SK-N-SH treated with all-trans-retinoic acid at 6 μM for 48 hours (cell line): Measurements from ENCODE around the gene GABPB2.

Source experiments
- ATAC-seq: fragments of 200-7000 bp; cut with Tn5 transposase; 3 replicates; pipeline ENCODE4 v1.9.1; 2020; ENCODE audit warnings: mild to moderate bottlenecking, moderate library complexity
- ARNTL ChIP-seq: fragments of 450-650 bp; formaldehyde crosslinking; IDR thresholded peaks from 2 replicates; pipeline ENCODE4 v1.5.0; 2020; ENCODE audit warnings: low read depth, mild to moderate bottlenecking, moderate library complexity, borderline replicate concordance
- BACH2 ChIP-seq: fragments of 250-450 bp; sonication (Bioruptor Pico); IDR thresholded peaks from 2 replicates; pipeline ENCODE4 v1.9.0; 2021; ENCODE audit warnings: mild to moderate bottlenecking, borderline replicate concordance
- CREB5 ChIP-seq: fragments of 250-450 bp; sonication (Bioruptor Pico); IDR thresholded peaks from 2 replicates; pipeline ENCODE4 v1.5.1; 2020; ENCODE audit warnings: low read depth, mild to moderate bottlenecking, moderate library complexity
- CSDC2 ChIP-seq: fragments of 250-450 bp; sonication (Bioruptor Pico); IDR thresholded peaks from 2 replicates; pipeline ENCODE4 v1.5.0; 2020; ENCODE audit warnings: mild to moderate bottlenecking, moderate library complexity
- ESRRG ChIP-seq: fragments of 250-450 bp; sonication (Bioruptor Pico); IDR thresholded peaks from 2 replicates; pipeline ENCODE4 v1.6.1; 2021; ENCODE audit warnings: mild to moderate bottlenecking
- GLIS3 ChIP-seq: fragments of 250-450 bp; sonication (Bioruptor Pico); IDR thresholded peaks from 2 replicates; pipeline ENCODE4 v1.5.0; 2020; ENCODE audit warnings: mild to moderate bottlenecking, moderate library complexity
- ISL1 ChIP-seq: fragments of 250-450 bp; sonication (Bioruptor Pico); IDR thresholded peaks from 2 replicates; pipeline ENCODE4 v2.1.2; 2022; ENCODE audit warnings: mild to moderate bottlenecking, moderate library complexity
- OSR1 ChIP-seq: fragments of 250-450 bp; sonication (Bioruptor Pico); IDR thresholded peaks from 2 replicates; pipeline ENCODE4 v1.8.0; 2022; ENCODE audit warnings: moderate library complexity, mild to moderate bottlenecking, inconsistent platforms
- RARB ChIP-seq: fragments of 250-450 bp; sonication (Bioruptor Pico); IDR thresholded peaks from 2 replicates; pipeline ENCODE4 v1.8.0; 2021; ENCODE audit warnings: mild to moderate bottlenecking, moderate library complexity
- SNAI2 ChIP-seq: fragments of 250-450 bp; sonication (Bioruptor Pico); IDR thresholded peaks from 2 replicates; pipeline ENCODE4 v1.5.0; 2020; ENCODE audit warnings: mild to moderate bottlenecking, moderate library complexity
- TCF4 ChIP-seq: fragments of 250-450 bp; sonication (Bioruptor Pico); IDR thresholded peaks from 2 replicates; pipeline ENCODE4 v1.8.0; 2021; ENCODE audit warnings: mild to moderate bottlenecking, moderate library complexity, borderline replicate concordance
- TOX ChIP-seq: fragments of 250-450 bp; sonication (Bioruptor Pico); IDR thresholded peaks from 2 replicates; pipeline ENCODE4 v1.8.0; 2021; ENCODE audit warnings: mild to moderate bottlenecking, moderate library complexity, borderline replicate concordance
- TSHZ2 ChIP-seq: fragments of 250-450 bp; sonication (Bioruptor Pico); IDR thresholded peaks from 2 replicates; pipeline ENCODE4 v1.5.0; 2020; ENCODE audit warnings: mild to moderate bottlenecking, moderate library complexity
- ZC3H10 ChIP-seq: fragments of 250-450 bp; sonication (Bioruptor Pico); IDR thresholded peaks from 2 replicates; pipeline ENCODE4 v1.5.1; 2021; ENCODE audit warnings: mild to moderate bottlenecking, moderate library complexity
- ZFP3 ChIP-seq: fragments of 250-450 bp; sonication (Bioruptor Pico); IDR thresholded peaks from 2 replicates; pipeline ENCODE4 v1.5.0; 2020; ENCODE audit warnings: mild to moderate bottlenecking, moderate library complexity
- ZFP30 ChIP-seq: fragments of 450-650 bp; formaldehyde crosslinking; IDR thresholded peaks from 2 replicates; pipeline ENCODE4 v1.5.0; 2022; ENCODE audit warnings: mild to moderate bottlenecking, moderate library complexity
- ZNF565 ChIP-seq: fragments of 450-650 bp; formaldehyde crosslinking; conservative IDR thresholded peaks from 2 replicates; pipeline ENCODE4 v1.5.0; 2020; ENCODE audit warnings: low read depth, mild to moderate bottlenecking, moderate library complexity
- ZNF70 ChIP-seq: fragments of 450-650 bp; formaldehyde crosslinking; IDR thresholded peaks from 2 replicates; pipeline ENCODE4 v1.5.0; 2020; ENCODE audit warnings: mild to moderate bottlenecking, moderate library complexity
- ZNF8 ChIP-seq: fragments of 450-650 bp; formaldehyde crosslinking; IDR thresholded peaks from 2 replicates; pipeline ENCODE4 v1.5.0; 2020; ENCODE audit warnings: mild to moderate bottlenecking, moderate library complexity
- TF ChIP-seq, protein P1 (sequence below): fragments of 250-450 bp; sonication (Bioruptor Pico); IDR thresholded peaks from 2 replicates; pipeline ENCODE4 v1.8.0; 2021; ENCODE audit warnings: low read depth, mild to moderate bottlenecking, moderate library complexity, borderline replicate concordance

Gene GABPB2

GRCh38 chr1:151062741-151063371 is 7.7 kb upstream of the GABPB2 start (continued):
- TF ChIP-seq CSDC2 (CRISPR knock-in tag) (no peak), ZFP3 (CRISPR knock-in tag) (no peak), ZNF565 (CRISPR knock-in tag) (no peak), CREB5 (CRISPR knock-in tag) (no peak)
- TF ChIP-seq, protein P1, sequence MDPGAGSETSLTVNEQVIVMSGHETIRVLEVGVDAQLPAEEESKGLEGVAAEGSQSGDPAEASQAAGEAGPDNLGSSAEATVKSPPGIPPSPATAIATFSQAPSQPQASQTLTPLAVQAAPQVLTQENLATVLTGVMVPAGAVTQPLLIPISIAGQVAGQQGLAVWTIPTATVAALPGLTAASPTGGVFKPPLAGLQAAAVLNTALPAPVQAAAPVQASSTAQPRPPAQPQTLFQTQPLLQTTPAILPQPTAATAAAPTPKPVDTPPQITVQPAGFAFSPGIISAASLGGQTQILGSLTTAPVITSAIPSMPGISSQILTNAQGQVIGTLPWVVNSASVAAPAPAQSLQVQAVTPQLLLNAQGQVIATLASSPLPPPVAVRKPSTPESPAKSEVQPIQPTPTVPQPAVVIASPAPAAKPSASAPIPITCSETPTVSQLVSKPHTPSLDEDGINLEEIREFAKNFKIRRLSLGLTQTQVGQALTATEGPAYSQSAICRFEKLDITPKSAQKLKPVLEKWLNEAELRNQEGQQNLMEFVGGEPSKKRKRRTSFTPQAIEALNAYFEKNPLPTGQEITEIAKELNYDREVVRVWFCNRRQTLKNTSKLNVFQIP (CRISPR knock-in tag): no peak

GRCh38 chr1:151065089-151065645 is 5.4 kb upstream of the GABPB2 start:
- TF ChIP-seq ZFP3 (CRISPR knock-in tag): no peak
- no peak for TF ChIP-seq ARNTL (CRISPR knock-in tag)
- no peak for ATAC-seq

GRCh38 chr1:151067185-151067584 is 3.4 kb upstream of the GABPB2 start:
- ATAC-seq: no peak
- TF ChIP-seq TCF4 (CRISPR knock-in tag) (no peak), ZNF8 (CRISPR knock-in tag) (no peak), ZNF70 (CRISPR knock-in tag) (no peak), ESRRG (CRISPR knock-in tag) (no peak), SNAI2 (CRISPR knock-in tag) (no peak), ISL1 (no peak), ZFP30 (CRISPR knock-in tag) (no peak)
- TF ChIP-seq, all 23 proteins: peak for 0

DNA sequence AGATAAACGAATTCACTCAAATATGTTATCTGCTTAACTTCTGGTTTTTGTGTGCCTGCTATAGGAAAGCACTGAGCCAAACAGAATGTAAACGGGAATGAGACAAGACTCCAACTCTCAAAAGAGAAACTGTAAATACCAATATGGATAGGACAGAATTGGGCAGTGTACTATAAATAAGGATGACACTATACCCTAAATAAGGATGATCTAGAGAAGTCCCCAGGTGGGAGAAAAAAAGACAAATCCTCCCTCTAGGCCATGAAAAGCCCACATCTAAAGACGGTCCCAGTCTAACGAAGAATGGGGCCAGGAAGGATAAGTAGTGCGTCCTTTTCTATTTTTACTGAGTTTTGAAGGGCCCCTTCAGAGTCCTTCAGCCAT is 1.5 kb upstream of the GABPB2 start:
- TF ChIP-seq ZNF565 (CRISPR knock-in tag) (no peak), RARB (CRISPR knock-in tag) (no peak), TOX (CRISPR knock-in tag) (no peak), ZFP30 (CRISPR knock-in tag) (no peak), TCF4 (CRISPR knock-in tag) (no peak), ZFP3 (CRISPR knock-in tag) (no peak), BACH2 (CRISPR knock-in tag) (no peak), SNAI2 (CRISPR knock-in tag) (no peak), TSHZ2 (CRISPR knock-in tag) (no peak), GLIS3 (no peak)
- TF ChIP-seq, protein P1 (CRISPR knock-in tag): no peak
- no peak for ATAC-seq

DNA sequence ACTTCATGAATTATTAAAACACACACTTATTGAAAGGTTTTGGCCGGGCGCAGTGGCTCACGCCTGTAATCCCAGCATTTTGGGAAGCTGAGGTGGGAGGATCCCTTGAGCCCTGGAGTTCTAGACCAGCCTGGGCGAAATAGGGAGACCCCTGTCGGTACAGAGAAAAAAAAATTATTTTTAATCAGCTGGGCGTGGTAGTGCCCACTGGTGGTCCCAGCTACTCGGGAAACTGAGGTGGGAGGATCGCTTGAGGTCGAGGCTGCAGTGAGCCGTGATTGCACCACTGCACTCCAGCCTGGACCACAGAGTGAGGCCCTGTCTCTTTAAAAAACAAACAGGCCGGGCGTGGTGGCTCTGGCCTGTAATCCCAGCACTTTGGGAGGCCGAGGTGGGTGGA is 1.7 kb downstream of the GABPB2 start:
- ATAC-seq: no peak
- TF ChIP-seq ZFP30 (CRISPR knock-in tag): no peak
- TF ChIP-seq OSR1: no peak
- TF ChIP-seq ARNTL (CRISPR knock-in tag): no peak
- no peak for TF ChIP-seq TOX (CRISPR knock-in tag)
- TF ChIP-seq GLIS3: no peak
- no peak for TF ChIP-seq ZNF8 (CRISPR knock-in tag)
- TF ChIP-seq, protein P1 (CRISPR knock-in tag): no peak
- no peak for TF ChIP-seq BACH2 (CRISPR knock-in tag)
- no peak for TF ChIP-seq ZNF565 (CRISPR knock-in tag)
- no peak for TF ChIP-seq ZNF70 (CRISPR knock-in tag)
- TF ChIP-seq CREB5 (CRISPR knock-in tag): no peak
- TF ChIP-seq ZC3H10 (CRISPR knock-in tag): no peak
- no peak for TF ChIP-seq ZFP3 (CRISPR knock-in tag)
- TF ChIP-seq, all 23 proteins: peak for 0
